Fibroblast of mammary gland (primary cell): ENCODE results near the gene IGLL5.

Experiments
- DNase-seq: peaks from one replicate; pipeline ENCODE4 v3.0.0-alpha.2; 2010; ENCODE audit warnings: low read depth
- H3K4me3 ChIP-seq: 2 replicates; pipeline ENCODE4 v1.5.1; 2011; ENCODE audit warnings: low read depth, mild to moderate bottlenecking, low read length, moderate library complexity; ENCODE audit not compliant: control insufficient read depth
- CTCF ChIP-seq: conservative IDR thresholded peaks from 2 replicates; pipeline ENCODE4 v1.5.1; 2011; ENCODE audit warnings: low read depth, low read length, inconsistent platforms; ENCODE audit not compliant: control insufficient read depth, insufficient read depth

IGLL5 gene

GRCh38 chr22:22843848-22844247 is 43.8 kb upstream of the IGLL5 start:
- no peak overlapping the region for H3K4me3 ChIP-seq
- TF ChIP-seq CTCF: no peak

GRCh38 chr22:22847241-22847640 is 40.4 kb upstream of the IGLL5 start:
- H3K4me3 ChIP-seq: no peak overlapping the region
- no peak for TF ChIP-seq CTCF
- DNase-seq: no peak

More at GRCh38 chr22:22843848-22844247, 43.8 kb upstream of the IGLL5 start:
- DNase-seq: no peak

GRCh38 chr22:22848364-22848866 is 39.2 kb upstream of the IGLL5 start:
- H3K4me3 ChIP-seq: no peak overlapping the region
- TF ChIP-seq CTCF: peak; percentile 90
- DNase-seq: peak; percentile 40

- H3K4me3 ChIP-seq: no peak overlapping the region
- DNase-seq: no peak
- TF ChIP-seq CTCF: no peak
Measured at GRCh38 chr22:22849640-22850610, 37.7 kb upstream of the IGLL5 start.

GRCh38 chr22:22851969-22852368 is 35.6 kb upstream of the IGLL5 start:
- no peak overlapping the region for H3K4me3 ChIP-seq
- no peak for TF ChIP-seq CTCF

GRCh38 chr22:22853713-22854112 is 33.9 kb upstream of the IGLL5 start:
- no peak for TF ChIP-seq CTCF
- no peak overlapping the region for H3K4me3 ChIP-seq
- DNase-seq: no peak

More at GRCh38 chr22:22851969-22852368, 35.6 kb upstream of the IGLL5 start:
- DNase-seq: no peak
